ENCODE data around the gene EFHB.

The EFHB gene

GRCh38 chr3:19945969-19946831 lies 12.2 kb upstream of the EFHB start:
- Mint-ChIP-seq H3K36me3 (peaks cover 11% of the 10 kb centered on the region), H3K27me3 (peaks cover 6% of the 10 kb centered on the region), H3K9me3 (no peaks in the 10 kb centered on the region), H3K4me3 (peak overlapping the region; percentile 88), H3K27ac (peak overlapping the region; percentile 100), H3K4me1 (peaks cover 39% of the 10 kb centered on the region)
- CTCF ChIA-PET, result no interaction called here
- no peak for DNase-seq

- peak overlapping the region; percentile 100 for H3K27ac Mint-ChIP-seq
- H3K36me3 Mint-ChIP-seq, result peaks cover 7% of the 10 kb centered on the region
- H3K9me3 Mint-ChIP-seq, result no peaks in the 10 kb centered on the region
- H3K27me3 Mint-ChIP-seq, result peaks cover 6% of the 10 kb centered on the region
- CTCF ChIA-PET, result no interaction called here
- DNase-seq, result no peak
- H3K4me1 Mint-ChIP-seq, result peaks cover 34% of the 10 kb centered on the region
- peak overlapping the region; percentile 57 for H3K4me3 Mint-ChIP-seq
These were observed 11.5 kb upstream of the EFHB start for GRCh38 chr3:19945534-19945933.

- Mint-ChIP-seq H3K27ac (no peak overlapping the region), H3K9me3 (no peaks in the 10 kb centered on the region), H3K4me3 (no peak overlapping the region), H3K27me3 (no peaks in the 10 kb centered on the region), H3K4me1 (peaks cover 11% of the 10 kb centered on the region), H3K36me3 (peaks cover 4% of the 10 kb centered on the region)
- CTCF ChIA-PET, result no interaction called here
- DNase-seq, result no peak
These were observed 6.6 kb upstream of the EFHB start for GRCh38 chr3:19940643-19941042.

GRCh38 chr3:19938295-19938627 lies 4.2 kb upstream of the EFHB start:
- no peaks in the 10 kb centered on the region for H3K9me3 Mint-ChIP-seq

GRCh38 chr3:19937459-19938294 lies 3.7 kb upstream of the EFHB start:
- CTCF ChIA-PET, result interaction anchor here (1.2 kb wide), 1 partner anchor 10 kb away, joined by 3 read pairs; no protein-coding TSS in a partner anchor
- Mint-ChIP-seq H3K27ac (no peak overlapping the region), H3K27me3 (peaks cover 14% of the 10 kb centered on the region), H3K36me3 (peaks cover 3% of the 10 kb centered on the region), H3K9me3 (no peaks in the 10 kb centered on the region), H3K4me3 (no peak overlapping the region), H3K4me1 (peaks cover 9% of the 10 kb centered on the region)
- DNase-seq, result no peak

More at GRCh38 chr3:19938295-19938627, 4.2 kb upstream of the EFHB start:
- peaks cover 8% of the 10 kb centered on the region for H3K4me1 Mint-ChIP-seq
- H3K27ac Mint-ChIP-seq, result no peak overlapping the region
- H3K27me3 Mint-ChIP-seq, result peaks cover 12% of the 10 kb centered on the region
- CTCF ChIA-PET, result no interaction called here
- DNase-seq, result no peak
- H3K36me3 Mint-ChIP-seq, result peaks cover 3% of the 10 kb centered on the region
- no peak overlapping the region for H3K4me3 Mint-ChIP-seq

- CTCF ChIA-PET, result no interaction called here
- Mint-ChIP-seq H3K9me3 (no peaks in the 10 kb centered on the region), H3K36me3 (peaks cover 3% of the 10 kb centered on the region), H3K27me3 (peaks cover 20% of the 10 kb centered on the region), H3K4me1 (peaks cover 24% of the 10 kb centered on the region), H3K27ac (no peak overlapping the region), H3K4me3 (no peak overlapping the region)
- DNase-seq, result no peak
These were observed 1.6 kb downstream of the EFHB start for GRCh38 chr3:19932422-19932821.

GRCh38 chr3:19931767-19932188 lies 2.2 kb downstream of the EFHB start:
- Mint-ChIP-seq H3K27ac (no peak overlapping the region), H3K4me1 (peaks cover 21% of the 10 kb centered on the region), H3K27me3 (peaks cover 20% of the 10 kb centered on the region), H3K9me3 (no peaks in the 10 kb centered on the region), H3K4me3 (no peak overlapping the region), H3K36me3 (peaks cover 3% of the 10 kb centered on the region)
- CTCF ChIA-PET, result interaction anchor here (0.6 kb wide), 1 partner anchor 579 kb away, joined by 3 read pairs; no protein-coding TSS in a partner anchor
- no peak for DNase-seq

- H3K27me3 Mint-ChIP-seq, result peaks cover 20% of the 10 kb centered on the region
- no peaks in the 10 kb centered on the region for H3K9me3 Mint-ChIP-seq
- peaks cover 3% of the 10 kb centered on the region for H3K36me3 Mint-ChIP-seq
- no peak for DNase-seq
- H3K4me1 Mint-ChIP-seq, result peaks cover 21% of the 10 kb centered on the region
- no peak overlapping the region for H3K4me3 Mint-ChIP-seq
- CTCF ChIA-PET, result interaction anchor here (0.6 kb wide), 1 partner anchor 579 kb away, joined by 3 read pairs; no protein-coding TSS in a partner anchor
- H3K27ac Mint-ChIP-seq, result no peak overlapping the region
These were observed 2.8 kb downstream of the EFHB start for GRCh38 chr3:19931180-19931692.

- CTCF ChIA-PET, result interaction anchor here (0.6 kb wide), 1 partner anchor 1549 kb away, joined by 3 read pairs; no protein-coding TSS in a partner anchor
- DNase-seq, result no peak
- no peak overlapping the region for H3K4me3 Mint-ChIP-seq
- no peak overlapping the region for H3K27ac Mint-ChIP-seq
- H3K36me3 Mint-ChIP-seq, result no peaks in the 10 kb centered on the region
- H3K9me3 Mint-ChIP-seq, result no peaks in the 10 kb centered on the region
- H3K27me3 Mint-ChIP-seq, result peaks cover 13% of the 10 kb centered on the region
- H3K4me1 Mint-ChIP-seq, result no peaks in the 10 kb centered on the region
These were observed 13.5 kb downstream of the EFHB start for GRCh38 chr3:19920401-19921080.

GRCh38 chr3:19917167-19917566 lies 16.9 kb downstream of the EFHB start:
- Mint-ChIP-seq H3K4me1 (no peaks in the 10 kb centered on the region), H3K27me3 (peaks cover 6% of the 10 kb centered on the region), H3K4me3 (no peak overlapping the region), H3K9me3 (peaks cover 5% of the 10 kb centered on the region), H3K27ac (no peak overlapping the region), H3K36me3 (no peaks in the 10 kb centered on the region)
- DNase-seq, result no peak
- CTCF ChIA-PET, result no interaction called here

GRCh38 chr3:19911452-19911851 lies 22.6 kb downstream of the EFHB start:
- H3K9me3 Mint-ChIP-seq, result peaks cover 15% of the 10 kb centered on the region
- H3K36me3 Mint-ChIP-seq, result no peaks in the 10 kb centered on the region
- CTCF ChIA-PET, result no interaction called here
- H3K4me3 Mint-ChIP-seq, result no peak overlapping the region
- DNase-seq, result no peak
- H3K27me3 Mint-ChIP-seq, result peaks cover 9% of the 10 kb centered on the region
- no peak overlapping the region for H3K27ac Mint-ChIP-seq
- H3K4me1 Mint-ChIP-seq, result no peaks in the 10 kb centered on the region

GRCh38 chr3:19907523-19907922 lies 26.5 kb downstream of the EFHB start:
- H3K27me3 Mint-ChIP-seq, result peaks cover 9% of the 10 kb centered on the region
- no peak overlapping the region for H3K27ac Mint-ChIP-seq
- no peak for DNase-seq
- CTCF ChIA-PET, result interaction anchor here (0.7 kb wide), 1 partner anchor 42 kb away, joined by 4 read pairs; no protein-coding TSS in a partner anchor
- H3K36me3 Mint-ChIP-seq, result no peaks in the 10 kb centered on the region
- H3K4me1 Mint-ChIP-seq, result no peaks in the 10 kb centered on the region
- no peak overlapping the region for H3K4me3 Mint-ChIP-seq
- H3K9me3 Mint-ChIP-seq, result peaks cover 10% of the 10 kb centered on the region

GRCh38 chr3:19903649-19904048 lies 30.4 kb downstream of the EFHB start:
- no peaks in the 10 kb centered on the region for H3K9me3 Mint-ChIP-seq
- peaks cover 4% of the 10 kb centered on the region for H3K27me3 Mint-ChIP-seq
- H3K4me1 Mint-ChIP-seq, result no peaks in the 10 kb centered on the region

GRCh38 chr3:19901918-19902317 lies 32.1 kb downstream of the EFHB start:
- H3K9me3 Mint-ChIP-seq, result no peaks in the 10 kb centered on the region
- no peaks in the 10 kb centered on the region for H3K4me1 Mint-ChIP-seq
- CTCF ChIA-PET, result no interaction called here
- no peak overlapping the region for H3K27ac Mint-ChIP-seq
- DNase-seq, result no peak
- no peaks in the 10 kb centered on the region for H3K27me3 Mint-ChIP-seq
- H3K36me3 Mint-ChIP-seq, result no peaks in the 10 kb centered on the region
- H3K4me3 Mint-ChIP-seq, result no peak overlapping the region

More at GRCh38 chr3:19903649-19904048, 30.4 kb downstream of the EFHB start:
- Mint-ChIP-seq H3K27ac (no peak overlapping the region), H3K4me3 (no peak overlapping the region), H3K36me3 (no peaks in the 10 kb centered on the region)
- DNase-seq, result no peak
- CTCF ChIA-PET, result interaction anchor here (1.2 kb wide), 1 partner anchor 18 kb away, joined by 3 read pairs; no protein-coding TSS in a partner anchor

All from activated naive CD4-positive, alpha-beta T cell treated with anti-CD3 and anti-CD28 coated beads, Interleukin-2, amount 10 ng/mL, durations not matched to agents 7 days and 5 days (primary cell).